Tibial nerve (tissue), 4 donors: ENCODE data around the gene EBF3. TPM values are rescaled to one million over a fixed set of nuclear protein-coding genes. Genes with fewer than 3 reads are reported as not detected.

Experiments used
- DNase-seq, 2 donors: peaks; one replicate each; pipeline ENCODE4 v3.0.0-alpha.2; 2019; ENCODE audit warnings: low spot score in 2 of 2
- H3K27ac ChIP-seq, 4 donors: fragments of 200-600 bp; sonication (generic) in 3 of 4; one replicate each; pipeline ENCODE4 v1.5.1; 2017 to 2019; ENCODE audit warnings: mild to moderate bottlenecking in 1 of 4
- H3K27me3 ChIP-seq, 2 donors: fragments of 200-600 bp; sonication (generic) in 1 of 2; one replicate each; pipeline versions ENCODE4 v1.5.1 to v1.6.0; 2017 to 2019
- H3K36me3 ChIP-seq, 3 donors: fragments of 200-600 bp; sonication (generic); one replicate each; pipeline ENCODE4 v1.5.1; 2018 to 2019
- H3K4me1 ChIP-seq, 4 donors: fragments of 200-600 bp; sonication (generic) in 3 of 4; one replicate each; pipeline ENCODE4 v1.5.1; 2017 to 2019
- H3K4me3 ChIP-seq, 4 donors: fragments of 200-600 bp; sonication (generic) in 3 of 4; one replicate each; pipeline ENCODE4 v1.5.1; 2017 to 2019; ENCODE audit warnings: mild to moderate bottlenecking in 1 of 4, moderate library complexity in 1 of 4
- H3K9me3 ChIP-seq, 4 donors: fragments of 200-600 bp; sonication (generic) in 3 of 4; one replicate each; pipeline ENCODE4 v1.5.1; 2017 to 2019
- EP300 ChIP-seq, 2 donors: sonication (generic); formaldehyde crosslinking; IDR thresholded peaks; one replicate each; pipeline ENCODE4 v1.6.1; 2017; ENCODE audit warnings: antibody characterized with exemption in 2 of 2, mild to moderate bottlenecking in 1 of 2
- POLR2A ChIP-seq, 2 donors: fragments of 450-650 bp; IDR thresholded peaks; one replicate each; pipeline ENCODE4 v1.6.1; 2017; ENCODE audit warnings: antibody characterized with exemption in 2 of 2, mild to moderate bottlenecking in 2 of 2, moderate library complexity in 2 of 2
- WGBS, 2 donors: methylation state at CpG; one replicate each; pipeline ENCODE4 v1.1.5; 2018; 5-methylcytosine and 5-hydroxymethylcytosine counted together
- total RNA-seq, 4 donors: library from RNA; depleted of rRNA; stranded (reverse); fragments of >200 nt; gene quantifications; one replicate each; pipeline ENCODE4 v1.1.0, GENCODE V29; 2016
- TF ChIP-seq, protein P1 (sequence below), 5 experiments: fragments of 200-600 bp in 3 of 5; fragments of 450-650 bp in 2 of 5; sonication (generic) in 3 of 5; IDR thresholded peaks; one replicate each; pipeline ENCODE4 v1.5.1; 2016 to 2019; ENCODE audit warnings: antibody characterized with exemption in 5 of 5, mild to moderate bottlenecking in 3 of 5, moderate library complexity in 2 of 5

The EBF3 gene
- total RNA-seq, 4 donors from 2014 or later, result 27.3 to 41.0 (median 31.2) TPM

DNA sequence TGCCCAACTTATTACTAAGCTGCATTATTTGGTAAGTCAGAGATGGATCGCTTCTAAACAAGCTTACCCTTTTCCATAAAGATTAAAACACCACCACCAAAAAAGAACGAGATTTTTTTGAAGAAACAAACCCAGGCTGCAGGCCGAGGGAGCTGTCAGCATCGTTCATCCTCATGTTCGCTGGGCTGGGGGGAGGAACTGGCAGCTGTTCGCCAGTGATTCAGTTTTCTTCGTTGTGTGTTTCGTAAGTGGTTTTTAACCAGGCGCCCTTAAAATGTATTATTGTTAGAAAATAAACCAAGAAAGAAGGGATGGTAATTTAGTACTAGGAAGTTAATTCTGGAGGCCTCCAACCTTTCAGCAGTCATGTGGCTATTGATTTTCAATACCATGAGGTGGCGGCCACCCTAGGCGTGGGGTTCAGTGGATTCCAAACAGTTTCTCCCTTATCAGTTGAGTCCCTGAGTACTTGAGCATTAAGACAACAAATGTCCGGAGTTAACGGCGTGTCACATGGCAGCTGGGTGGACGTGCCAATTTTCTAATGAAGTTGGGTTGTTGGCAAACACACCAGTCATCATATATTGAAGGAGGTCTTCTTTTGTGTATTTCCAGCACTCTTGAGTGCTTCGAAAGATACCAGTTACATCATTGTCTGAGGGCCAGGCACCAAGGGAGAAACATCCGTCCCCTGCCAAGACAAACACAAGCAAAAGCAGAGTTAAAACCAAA is 173.2 kb downstream of the EBF3 start:
- no peaks in the 10 kb centered on the region for H3K27me3 ChIP-seq
- TF ChIP-seq EP300 (IDR thresholded peaks at IDR 0.05) (no peak), POLR2A (IDR thresholded peaks at IDR 0.05) (no peak)
- TF ChIP-seq, protein P1, sequence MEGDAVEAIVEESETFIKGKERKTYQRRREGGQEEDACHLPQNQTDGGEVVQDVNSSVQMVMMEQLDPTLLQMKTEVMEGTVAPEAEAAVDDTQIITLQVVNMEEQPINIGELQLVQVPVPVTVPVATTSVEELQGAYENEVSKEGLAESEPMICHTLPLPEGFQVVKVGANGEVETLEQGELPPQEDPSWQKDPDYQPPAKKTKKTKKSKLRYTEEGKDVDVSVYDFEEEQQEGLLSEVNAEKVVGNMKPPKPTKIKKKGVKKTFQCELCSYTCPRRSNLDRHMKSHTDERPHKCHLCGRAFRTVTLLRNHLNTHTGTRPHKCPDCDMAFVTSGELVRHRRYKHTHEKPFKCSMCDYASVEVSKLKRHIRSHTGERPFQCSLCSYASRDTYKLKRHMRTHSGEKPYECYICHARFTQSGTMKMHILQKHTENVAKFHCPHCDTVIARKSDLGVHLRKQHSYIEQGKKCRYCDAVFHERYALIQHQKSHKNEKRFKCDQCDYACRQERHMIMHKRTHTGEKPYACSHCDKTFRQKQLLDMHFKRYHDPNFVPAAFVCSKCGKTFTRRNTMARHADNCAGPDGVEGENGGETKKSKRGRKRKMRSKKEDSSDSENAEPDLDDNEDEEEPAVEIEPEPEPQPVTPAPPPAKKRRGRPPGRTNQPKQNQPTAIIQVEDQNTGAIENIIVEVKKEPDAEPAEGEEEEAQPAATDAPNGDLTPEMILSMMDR (IDR thresholded peaks at IDR 0.05), result no peak
- no peak overlapping the region for H3K27ac ChIP-seq
- peaks cover 0 to under 1% (median 0%) of the 10 kb centered on the region in 3 donors for H3K36me3 ChIP-seq
- DNase-seq, result no peak
- WGBS, 2 donors, result 82 to 84% methylated on average over 17 of the region's 17 CpGs
- H3K9me3 ChIP-seq, result peaks cover 0 to 51% (median 0%) of the 10 kb centered on the region in 4 donors
- H3K4me3 ChIP-seq, result no peak overlapping the region
- H3K4me1 ChIP-seq, result peaks cover 0 to 9% (median 0%) of the 10 kb centered on the region in 4 donors

- 89 to 92% methylated on average over 8 to 10 of the region's 10 CpGs for WGBS, 2 donors
Measured at GRCh38 chr10:129788215-129788614, 175.9 kb downstream of the EBF3 start.

DNA sequence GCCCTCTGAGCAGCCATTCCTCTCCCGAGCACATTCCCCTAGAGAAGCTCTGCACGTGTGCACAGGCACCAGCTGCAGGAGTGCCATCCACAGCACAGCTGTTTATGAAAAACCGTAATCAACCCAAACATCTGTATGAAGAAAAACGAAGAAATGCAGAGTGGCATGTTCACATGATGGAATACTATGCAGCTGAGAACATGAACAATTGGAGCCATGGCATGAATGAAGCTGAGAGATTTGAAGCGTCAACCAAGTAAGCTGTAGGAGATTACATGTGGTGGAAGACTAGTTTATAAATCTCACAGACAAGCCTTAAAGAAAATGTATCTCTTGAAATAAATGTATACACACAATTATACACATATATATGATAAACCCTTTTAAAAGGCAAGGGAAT is 176.5 kb downstream of the EBF3 start:
- 79 to 86% methylated on average over 5 of the region's 5 CpGs for WGBS, 2 donors
- Histone ChIP-seq H3K36me3 (peaks cover 0 to 9% (median 0%) of the 10 kb centered on the region in 3 donors), H3K4me3 (no peak overlapping the region), H3K27ac (no peak overlapping the region), H3K9me3 (peaks cover 0 to 54% (median 0%) of the 10 kb centered on the region in 4 donors), H3K27me3 (no peaks in the 10 kb centered on the region), H3K4me1 (peaks cover 0 to 9% (median 0%) of the 10 kb centered on the region in 4 donors)
- TF ChIP-seq, protein P1 (IDR thresholded peaks at IDR 0.05), result no peak
- no peak for TF ChIP-seq POLR2A (IDR thresholded peaks at IDR 0.05)
- TF ChIP-seq EP300 (IDR thresholded peaks at IDR 0.05), result no peak
- DNase-seq, result no peak

More at GRCh38 chr10:129788215-129788614, 175.9 kb downstream of the EBF3 start:
- peaks cover 0 to 9% (median 0%) of the 10 kb centered on the region in 4 donors for H3K4me1 ChIP-seq
- DNase-seq, result no peak
- no peak overlapping the region for H3K27ac ChIP-seq
- H3K4me3 ChIP-seq, result no peak overlapping the region
- peaks cover 0 to 9% (median 0%) of the 10 kb centered on the region in 3 donors for H3K36me3 ChIP-seq
- H3K27me3 ChIP-seq, result no peaks in the 10 kb centered on the region
- H3K9me3 ChIP-seq, result peaks cover 0 to 59% (median 0%) of the 10 kb centered on the region in 4 donors
- TF ChIP-seq, protein P1 (IDR thresholded peaks at IDR 0.05), result no peak
- TF ChIP-seq EP300 (IDR thresholded peaks at IDR 0.05) (no peak), POLR2A (IDR thresholded peaks at IDR 0.05) (no peak)

DNA sequence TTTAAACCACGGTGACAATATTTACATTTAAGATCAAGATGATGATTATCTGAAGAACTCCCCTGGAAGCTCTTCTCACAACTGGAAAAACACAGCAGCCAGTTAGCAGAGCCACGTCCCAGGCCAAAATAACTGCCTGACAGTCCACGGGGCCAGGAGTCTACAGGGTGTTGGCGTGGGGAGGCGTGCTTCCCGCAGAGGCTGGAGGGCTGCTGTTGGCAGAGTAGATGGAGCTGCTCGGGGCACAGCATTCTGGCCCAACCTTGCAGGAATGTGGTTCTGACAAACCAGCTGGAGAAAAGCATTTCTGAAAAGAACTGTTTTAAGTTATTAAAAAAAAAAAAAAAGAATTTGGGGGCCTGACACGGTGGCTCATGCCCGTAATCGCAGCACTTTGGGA is 177.9 kb downstream of the EBF3 start:
- Histone ChIP-seq H3K36me3 (peaks cover 0 to 9% (median 0%) of the 10 kb centered on the region in 3 donors), H3K27me3 (no peaks in the 10 kb centered on the region), H3K9me3 (peaks cover 0 to 53% (median 0%) of the 10 kb centered on the region in 4 donors), H3K4me3 (no peak overlapping the region), H3K4me1 (peaks cover 0 to 2% (median 0%) of the 10 kb centered on the region in 4 donors), H3K27ac (no peak overlapping the region)
- DNase-seq, result no peak
- TF ChIP-seq, protein P1 (IDR thresholded peaks at IDR 0.05), result no peak
- TF ChIP-seq EP300 (IDR thresholded peaks at IDR 0.05), result no peak
- TF ChIP-seq POLR2A (IDR thresholded peaks at IDR 0.05), result no peak
- 76 to 77% methylated on average over 10 of the region's 10 CpGs for WGBS, 2 donors

- H3K4me1 ChIP-seq, result no peaks in the 10 kb centered on the region
- peaks cover 0 to 53% (median 0%) of the 10 kb centered on the region in 4 donors for H3K9me3 ChIP-seq
- 87 to 88% methylated on average over 16 of the region's 16 CpGs for WGBS, 2 donors
- no peak overlapping the region for H3K27ac ChIP-seq
- no peak for TF ChIP-seq EP300 (IDR thresholded peaks at IDR 0.05)
- no peak for TF ChIP-seq POLR2A (IDR thresholded peaks at IDR 0.05)
- TF ChIP-seq, protein P1 (IDR thresholded peaks at IDR 0.05), result no peak
- no peak overlapping the region for H3K4me3 ChIP-seq
- H3K27me3 ChIP-seq, result no peaks in the 10 kb centered on the region
- no peak for DNase-seq
- peaks cover 0 to 9% (median 0%) of the 10 kb centered on the region in 3 donors for H3K36me3 ChIP-seq
Measured at GRCh38 chr10:129785536-129785981, 178.5 kb downstream of the EBF3 start.
